Stimulated activated CD8-positive, alpha-beta memory T cell treated with anti-CD3 and anti-CD28 coated beads, Interleukin-7, amount 100 ng/mL, for 48 hours (primary cell): ENCODE data around the gene EIF2S3.
"Not testable (repeated sequence)": the region's sequence is repeated elsewhere in the genome, so short reads cannot be mapped to it uniquely, and the experiment has no call there.

Experiments
- DNase-seq, 2 donors: peaks; one replicate each; pipeline ENCODE4 v3.0.0-alpha.2; 2020; ENCODE audit warnings: low read depth in 1 of 2; ENCODE audit errors: extremely low read depth in 1 of 2

The EIF2S3 gene

DNA sequence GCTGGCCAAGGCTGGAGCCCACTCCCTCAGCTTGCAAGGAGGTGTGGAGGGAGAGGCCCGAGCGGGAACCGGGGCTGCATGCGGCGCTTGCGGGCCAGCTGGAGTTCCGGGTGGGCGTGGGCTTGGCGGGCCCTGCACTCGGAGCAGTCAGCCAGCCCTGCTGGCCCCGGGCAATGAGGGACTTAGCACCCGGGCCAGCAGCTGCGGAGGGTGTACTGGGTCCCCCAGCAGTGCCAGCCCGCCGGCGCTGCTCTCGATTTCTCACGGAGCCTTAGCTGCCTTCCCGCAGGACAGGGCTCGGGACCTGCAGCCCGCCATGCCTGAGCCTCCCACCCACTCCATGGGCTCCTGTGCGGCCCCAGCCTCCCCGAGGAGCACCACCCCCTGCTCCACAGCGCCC lies 5.1 kb upstream of the EIF2S3 start:
- DNase-seq: not testable (repeated sequence)

DNA sequence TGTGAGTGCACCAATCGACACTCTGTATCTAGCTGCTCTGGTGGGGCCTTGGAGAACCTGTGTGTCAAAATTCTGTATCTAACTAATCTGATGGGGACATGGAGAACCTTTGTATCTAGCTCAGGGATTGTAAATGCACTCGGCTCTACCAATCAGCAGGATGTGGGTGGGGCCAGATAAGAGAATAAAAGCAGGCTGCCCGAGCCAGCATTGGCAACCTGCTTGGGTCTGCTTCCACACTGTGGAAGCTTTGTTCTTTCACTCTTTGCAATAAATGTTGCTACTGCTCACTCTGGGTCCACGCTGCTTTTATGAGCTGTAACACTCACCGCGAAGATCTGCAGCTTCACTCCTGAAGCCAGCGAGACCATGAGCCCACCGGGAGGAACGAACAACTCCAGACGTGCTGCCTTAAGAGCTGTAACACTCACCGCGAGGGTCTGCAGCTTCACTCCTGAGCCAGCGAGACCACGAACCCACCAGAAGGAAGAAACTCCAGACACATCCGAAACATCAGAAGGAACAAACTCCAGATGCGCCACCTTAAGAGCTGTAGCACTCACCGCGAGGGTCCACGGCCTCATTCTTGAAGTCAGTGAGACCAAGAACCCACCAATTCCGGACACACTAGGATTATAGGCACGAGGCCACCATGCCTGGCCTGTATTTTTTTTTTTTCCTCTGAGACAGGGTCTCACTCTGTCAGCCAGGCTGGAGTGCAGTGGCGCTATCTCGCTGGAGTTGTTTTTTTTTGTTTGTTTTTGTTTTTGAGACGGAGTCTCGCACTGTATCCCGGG lies 4.0 kb upstream of the EIF2S3 start:
- DNase-seq: not testable (repeated sequence)

- no peak for DNase-seq
Measured at GRCh38 chrX:24055043-24055356, 244 bp downstream of the EIF2S3 start.

DNA sequence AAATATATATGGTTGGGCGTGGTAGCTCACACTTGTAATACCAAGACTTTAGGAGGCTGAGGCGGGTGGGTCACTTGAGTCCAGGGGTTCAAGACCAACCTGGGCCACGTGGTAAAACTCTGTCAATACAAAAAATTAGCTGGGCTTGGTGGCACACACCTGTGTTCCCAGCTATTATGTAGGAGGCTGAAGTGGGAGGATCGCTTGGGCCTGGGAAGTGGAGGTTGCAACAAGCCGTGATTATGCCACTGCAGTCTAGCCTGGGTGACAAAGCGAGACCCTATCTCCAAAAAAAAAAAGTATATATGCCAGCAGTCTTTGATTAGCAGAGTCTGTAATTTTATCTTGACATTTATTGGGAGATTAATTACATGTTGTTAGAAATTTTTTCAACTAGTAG lies 8.7 kb downstream of the EIF2S3 start:
- DNase-seq: no peak

DNA sequence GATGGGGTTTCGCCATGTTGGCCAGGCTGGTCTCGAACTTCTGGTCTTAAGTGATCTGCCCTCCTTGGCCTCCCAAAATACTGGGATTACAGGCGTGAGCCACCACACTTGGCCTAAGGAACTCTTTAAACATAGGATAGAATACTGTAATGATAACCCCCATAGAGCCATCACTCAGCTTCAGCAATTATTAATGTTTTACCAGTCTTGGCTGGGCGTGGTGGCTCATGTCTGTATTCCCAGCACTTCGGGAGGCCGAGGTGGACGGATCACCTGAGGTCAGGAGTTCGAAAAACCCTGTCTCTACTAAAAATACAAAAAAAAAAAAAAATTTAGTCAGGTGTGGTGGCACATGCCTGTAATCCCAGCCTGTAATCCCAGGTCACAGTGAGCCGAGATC lies 15.1 kb downstream of the EIF2S3 start:
- DNase-seq: no peak

DNA sequence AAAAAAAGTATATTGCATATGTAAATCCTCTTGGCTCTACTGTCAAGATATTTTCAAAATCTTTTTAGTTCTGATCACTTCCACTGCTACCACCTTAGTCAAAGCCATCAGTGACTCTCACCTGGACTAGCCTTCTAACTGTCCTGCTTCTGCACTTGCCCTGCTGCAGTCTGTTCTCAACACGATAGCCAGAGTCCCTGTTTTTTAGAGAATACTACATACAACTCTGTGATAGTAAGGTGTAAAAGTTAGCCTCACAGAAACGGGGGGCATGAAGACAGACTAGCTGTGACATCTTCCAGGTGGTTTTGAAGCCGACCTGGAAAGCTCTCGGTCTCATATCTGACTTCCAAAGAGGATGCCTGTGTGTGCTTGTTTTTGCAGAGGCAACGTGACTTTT lies 24.7 kb downstream of the EIF2S3 start:
- DNase-seq: no peak

DNA sequence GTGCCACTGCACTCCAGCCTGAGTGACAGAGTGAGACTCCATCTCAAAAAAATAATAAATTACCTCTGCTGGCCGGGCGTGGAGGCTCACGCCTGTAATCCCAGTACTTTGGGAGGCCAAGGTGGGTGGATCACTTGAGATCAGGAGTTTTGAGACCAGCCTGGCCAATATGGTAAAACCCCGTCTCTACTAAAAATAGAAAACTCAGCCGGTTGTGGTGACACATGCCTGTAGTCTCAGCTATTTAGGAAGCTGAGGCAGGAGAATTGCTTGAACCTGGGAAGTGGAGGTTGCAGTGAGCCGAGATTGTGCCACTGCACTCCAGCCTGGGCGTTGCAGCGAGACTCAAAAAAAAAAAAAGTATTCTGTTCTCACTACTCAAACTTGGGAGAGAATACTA lies 25.5 kb downstream of the EIF2S3 start:
- not testable (repeated sequence) for DNase-seq

GRCh38 chrX:24080704-24081103 lies 25.9 kb downstream of the EIF2S3 start:
- no peak for DNase-seq

GRCh38 chrX:24081661-24082154 lies 27.0 kb downstream of the EIF2S3 start:
- peak; percentile 20 to 28 for DNase-seq

- no peak for DNase-seq
Measured at GRCh38 chrX:24082447-24082846, 27.7 kb downstream of the EIF2S3 start.

DNA sequence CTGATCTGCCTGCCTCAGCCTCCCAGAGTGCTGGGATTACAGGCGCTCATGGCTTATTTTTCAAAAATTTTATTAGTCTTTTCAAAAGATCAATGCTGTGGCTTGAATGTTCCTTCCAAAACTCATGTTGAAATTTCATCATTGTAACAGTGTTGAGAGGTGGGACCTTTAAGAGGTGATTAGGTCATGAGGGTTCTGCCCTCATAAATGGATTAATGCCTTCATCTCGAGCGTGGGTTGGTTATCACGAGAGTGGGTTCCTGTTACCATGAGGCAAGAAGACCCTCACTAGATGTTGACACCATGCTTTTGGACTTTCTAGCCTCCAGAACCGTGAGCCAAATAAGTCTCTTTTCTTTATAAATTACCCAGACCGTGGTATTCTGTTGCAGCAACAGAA lies 30.3 kb downstream of the EIF2S3 start:
- no peak for DNase-seq

DNA sequence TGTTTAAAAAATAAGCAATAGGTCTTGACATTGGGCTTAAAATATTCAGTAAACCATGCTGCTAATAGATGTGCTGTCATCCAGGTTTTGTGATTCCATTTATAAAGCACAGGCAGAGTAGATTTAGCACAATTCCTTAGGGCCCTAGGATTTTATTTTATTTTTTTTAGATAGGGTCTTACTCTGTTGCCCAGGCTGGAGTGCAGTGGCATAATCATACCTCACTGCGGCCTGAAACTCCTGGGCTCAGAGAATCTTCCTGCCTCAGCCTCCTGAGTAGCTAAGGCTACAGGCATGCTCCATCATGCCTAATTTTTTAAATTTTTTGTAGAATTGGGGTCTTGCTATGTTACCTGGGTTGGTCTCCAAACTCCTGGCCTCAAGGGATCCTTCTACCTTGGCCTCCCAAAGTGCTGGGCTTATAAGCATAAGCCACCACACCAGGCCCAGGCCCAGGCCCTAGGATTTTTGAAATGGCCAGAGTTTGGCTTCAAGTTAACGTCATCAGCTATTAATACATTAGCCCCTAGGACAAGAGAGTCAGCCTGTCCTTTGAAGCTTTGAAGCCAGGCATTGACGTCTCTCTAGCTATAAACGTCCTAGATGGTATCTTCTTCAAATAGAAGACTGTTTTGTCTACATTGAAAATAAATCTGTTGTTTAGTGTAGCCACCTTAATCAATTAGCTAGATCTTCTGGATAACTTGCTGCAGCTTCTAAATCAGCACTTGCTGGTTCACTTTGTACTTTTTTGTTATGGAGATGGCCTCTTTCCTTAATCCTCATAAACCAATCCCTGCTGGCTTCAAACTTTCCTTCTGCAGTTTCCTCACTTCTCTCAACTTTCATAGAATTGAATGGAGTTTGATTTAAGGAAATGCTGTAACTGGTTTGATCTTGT lies 35.8 kb downstream of the EIF2S3 start:
- no peak for DNase-seq

DNA sequence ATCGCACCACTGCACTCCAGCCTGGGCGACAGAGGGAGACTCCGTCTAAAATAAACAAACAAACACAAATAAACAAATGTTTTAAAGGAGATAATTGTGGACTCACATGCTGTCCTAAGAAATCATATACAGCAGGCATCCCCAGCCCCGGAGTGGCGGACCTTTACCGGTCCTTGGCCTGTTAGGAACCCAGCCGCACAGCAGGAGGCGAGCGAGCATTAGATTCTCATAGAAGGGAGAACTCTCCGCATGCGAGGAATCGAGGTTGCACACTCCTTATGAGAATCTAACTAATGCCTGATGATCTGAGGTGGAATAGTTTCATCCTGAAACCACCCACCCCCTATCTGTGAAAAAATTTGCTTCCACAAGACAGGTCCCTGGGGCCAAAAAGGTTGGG lies 39.0 kb downstream of the EIF2S3 start:
- DNase-seq: no peak

GRCh38 chrX:24097741-24098260 lies 43.0 kb downstream of the EIF2S3 start:
- DNase-seq: no peak

GRCh38 chrX:24098932-24099331 lies 44.2 kb downstream of the EIF2S3 start:
- no peak for DNase-seq

- no peak for DNase-seq
Measured at GRCh38 chrX:24099394-24099793, 44.6 kb downstream of the EIF2S3 start.

GRCh38 chrX:24100713-24101112 lies 46.0 kb downstream of the EIF2S3 start:
- no peak for DNase-seq

DNA sequence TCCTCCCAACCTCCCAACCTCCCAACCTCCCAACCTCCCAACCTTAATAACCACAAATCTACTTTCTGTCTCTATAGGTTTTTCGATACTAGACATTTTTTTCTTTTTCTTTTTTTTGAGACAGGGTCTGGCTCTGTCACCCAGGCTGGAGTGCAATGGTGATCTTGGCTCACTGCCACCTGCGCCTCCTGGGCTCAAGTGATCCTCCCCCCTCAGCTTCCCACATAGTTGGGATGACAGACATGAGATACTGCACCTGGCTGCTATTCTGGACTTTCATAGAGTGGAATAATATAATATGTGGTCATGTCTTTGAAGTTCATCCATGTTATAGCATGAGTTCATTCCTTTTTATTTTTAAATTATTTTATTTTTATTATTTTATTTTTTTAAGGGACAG lies 55.3 kb downstream of the EIF2S3 start:
- no peak for DNase-seq

- DNase-seq: no peak
Measured at GRCh38 chrX:24113181-24113580, 58.4 kb downstream of the EIF2S3 start.

GRCh38 chrX:24117258-24117657 lies 62.5 kb downstream of the EIF2S3 start:
- no peak for DNase-seq

DNA sequence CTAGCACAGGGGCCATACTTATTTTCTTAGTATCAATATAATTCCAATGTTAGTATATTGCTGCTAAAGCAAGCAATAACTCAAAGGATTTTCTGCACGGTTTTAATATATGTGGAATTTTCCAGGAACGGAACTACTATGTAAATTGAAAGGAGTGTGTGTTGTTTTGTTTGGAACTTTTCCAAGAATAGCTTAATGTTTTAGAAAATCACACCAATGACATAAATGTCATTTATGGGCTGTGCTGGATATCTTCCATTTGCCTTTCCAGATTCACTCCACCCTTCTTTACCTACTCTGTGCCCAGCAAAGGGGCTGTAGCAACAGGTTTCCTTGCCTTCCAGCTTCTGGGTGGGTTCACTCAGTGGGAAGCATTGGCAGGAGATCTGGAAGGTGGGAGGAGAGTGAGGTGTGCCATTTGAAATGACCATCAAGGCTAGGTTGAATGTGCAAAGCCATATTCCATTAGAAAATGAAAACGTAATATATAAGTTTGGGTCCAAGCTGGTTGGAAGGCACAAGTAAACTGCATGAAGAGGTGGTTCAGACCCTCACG lies 69.6 kb downstream of the EIF2S3 start:
- no peak for DNase-seq
